G401.6 (cell line): ENCODE results near the gene KRT86.
"Not testable (repeated sequence)": the region's sequence is repeated elsewhere in the genome, so short reads cannot be mapped to it uniquely, and the experiment has no call there.

Experiments used
- FAIRE-seq: peaks from 2 replicates; lab custom pipeline; 2012; peaks lifted over from hg19 to GRCh38; lab: Jason Lieb, UNC

KRT86 gene

DNA sequence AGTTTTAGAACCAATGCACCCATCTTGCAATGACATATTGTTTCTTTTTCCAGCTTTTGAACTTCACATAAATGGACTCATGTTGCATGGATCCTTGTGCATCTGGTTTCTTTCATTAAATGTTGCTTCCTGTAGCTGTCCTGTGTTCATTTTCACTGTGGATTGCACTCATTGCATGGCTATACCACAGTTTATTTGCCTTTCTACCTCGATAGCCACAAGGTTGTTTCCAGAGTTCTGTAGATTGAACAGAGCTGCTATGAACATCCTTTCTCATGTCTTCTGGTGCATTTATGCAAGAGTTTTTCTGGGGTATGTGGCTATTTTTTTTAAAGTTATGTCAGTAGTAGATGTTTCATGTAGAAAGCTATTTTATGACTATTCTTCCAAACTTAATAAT lies 20.4 kb downstream of the KRT86 start:
- FAIRE-seq, result no peak

DNA sequence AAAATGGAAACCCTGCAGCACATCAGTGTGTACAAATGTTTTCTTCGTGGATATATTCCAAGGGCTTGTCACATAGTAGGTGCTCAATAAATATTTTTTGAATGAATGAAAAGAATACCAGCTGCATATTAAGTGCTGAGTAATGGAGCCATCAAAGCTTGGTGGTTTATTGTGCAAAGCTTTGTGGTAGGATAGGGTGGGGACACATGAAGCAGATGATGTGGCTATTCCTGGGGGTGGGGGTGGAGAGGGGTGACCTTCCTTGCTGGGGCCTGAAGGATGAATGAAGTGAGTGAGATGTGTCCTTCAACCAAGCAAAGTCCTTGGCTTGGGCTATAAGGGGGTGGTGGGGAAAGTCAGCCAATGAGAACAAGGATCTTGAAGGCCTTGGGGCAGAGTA lies 21.2 kb downstream of the KRT86 start:
- no peak for FAIRE-seq

- FAIRE-seq, result no peak
These were observed 22.2 kb downstream of the KRT86 start for GRCh38 chr12:52296572-52297215.

- FAIRE-seq, result no peak
These were observed 24.3 kb downstream of the KRT86 start for GRCh38 chr12:52298677-52299190.

GRCh38 chr12:52300796-52301691 lies 26.6 kb downstream of the KRT86 start:
- FAIRE-seq, result no peak

DNA sequence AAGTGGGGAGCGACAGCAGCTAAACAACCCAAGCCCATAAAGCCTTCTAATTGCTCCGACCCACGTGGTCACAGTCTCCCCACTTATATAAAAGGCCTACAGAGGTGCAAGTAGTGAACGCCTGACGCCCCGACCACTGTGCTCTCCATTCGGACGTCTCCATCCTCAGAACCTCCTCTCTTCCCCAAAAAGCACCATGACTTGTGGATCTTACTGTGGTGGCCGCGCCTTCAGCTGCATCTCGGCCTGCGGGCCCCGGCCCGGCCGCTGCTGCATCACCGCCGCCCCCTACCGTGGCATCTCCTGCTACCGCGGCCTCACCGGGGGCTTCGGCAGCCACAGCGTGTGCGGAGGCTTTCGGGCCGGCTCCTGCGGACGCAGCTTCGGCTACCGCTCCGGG lies 27.3 kb downstream of the KRT86 start:
- FAIRE-seq, result not testable (repeated sequence)

GRCh38 chr12:52302242-52302914 lies 27.9 kb downstream of the KRT86 start:
- not testable (repeated sequence) for FAIRE-seq

DNA sequence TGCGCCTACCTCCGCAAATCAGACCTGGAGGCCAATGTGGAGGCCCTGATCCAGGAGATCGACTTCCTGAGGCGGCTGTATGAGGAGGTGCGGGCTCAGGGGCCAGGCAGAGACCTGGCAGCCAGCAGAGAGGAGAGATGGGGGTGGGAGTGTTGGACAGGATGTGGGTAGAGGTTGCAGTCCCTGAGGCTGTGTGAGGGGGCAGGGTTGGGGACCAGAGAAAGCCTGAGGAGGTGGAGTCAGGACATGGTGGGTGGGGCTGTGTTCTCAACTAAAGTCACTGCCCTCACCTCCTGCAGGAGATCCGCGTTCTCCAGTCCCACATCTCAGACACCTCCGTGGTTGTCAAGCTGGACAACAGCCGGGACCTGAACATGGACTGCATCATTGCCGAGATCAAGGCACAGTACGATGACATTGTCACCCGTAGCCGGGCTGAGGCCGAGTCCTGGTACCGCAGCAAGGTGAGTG lies 30.5 kb downstream of the KRT86 start:
- not testable (repeated sequence) for FAIRE-seq

GRCh38 chr12:52305921-52306705 lies 31.7 kb downstream of the KRT86 start:
- FAIRE-seq, result no peak

GRCh38 chr12:52306731-52307130 lies 32.3 kb downstream of the KRT86 start:
- FAIRE-seq, result no peak

DNA sequence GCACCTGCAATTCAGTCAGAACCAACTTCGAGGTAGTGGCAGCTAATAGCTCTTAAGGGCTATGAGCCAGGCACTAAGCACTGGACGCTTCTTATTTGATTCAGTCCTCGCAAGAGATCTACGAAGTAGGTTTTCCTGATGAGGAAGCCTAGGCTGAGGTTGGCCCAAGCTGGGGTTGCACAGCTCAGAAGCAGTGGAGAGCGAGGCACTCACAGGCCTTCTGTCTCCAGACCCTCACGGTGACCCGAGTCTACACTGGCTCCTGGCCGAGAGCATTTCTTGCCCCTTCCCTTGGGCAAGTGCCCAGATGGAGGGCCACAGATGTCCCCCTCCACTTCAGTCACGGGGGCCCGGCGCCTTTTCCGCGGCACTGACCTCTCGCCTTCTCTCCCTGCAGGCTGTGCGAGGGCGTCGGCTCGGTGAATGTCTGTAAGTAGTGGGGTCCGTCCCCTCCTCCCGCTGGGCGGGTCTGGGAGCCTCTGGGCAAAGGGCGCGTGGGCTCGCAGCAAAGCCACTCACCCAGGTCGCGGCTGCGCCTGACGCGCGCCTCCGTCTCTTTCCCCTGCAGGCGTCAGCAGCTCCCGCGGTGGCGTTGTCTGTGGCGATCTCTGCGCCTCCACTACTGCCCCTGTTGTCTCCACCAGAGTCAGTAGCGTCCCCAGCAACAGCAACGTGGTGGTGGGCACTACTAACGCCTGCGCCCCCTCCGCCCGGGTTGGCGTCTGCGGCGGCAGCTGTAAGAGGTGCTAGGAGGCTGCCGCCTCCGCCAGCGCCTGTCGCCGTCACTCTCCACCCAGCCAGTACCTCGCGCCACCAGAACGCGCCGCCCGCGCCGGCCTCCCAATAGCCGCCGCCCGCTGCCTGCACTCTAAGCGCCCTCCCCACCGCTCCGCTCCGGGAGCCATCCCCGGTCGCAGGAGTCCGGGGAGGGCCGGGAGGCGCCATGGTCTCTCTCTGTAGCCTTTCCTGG lies 33.7 kb downstream of the KRT86 start:
- no peak for FAIRE-seq

- FAIRE-seq, result no peak
These were observed 34.5 kb downstream of the KRT86 start for GRCh38 chr12:52308806-52309425.

DNA sequence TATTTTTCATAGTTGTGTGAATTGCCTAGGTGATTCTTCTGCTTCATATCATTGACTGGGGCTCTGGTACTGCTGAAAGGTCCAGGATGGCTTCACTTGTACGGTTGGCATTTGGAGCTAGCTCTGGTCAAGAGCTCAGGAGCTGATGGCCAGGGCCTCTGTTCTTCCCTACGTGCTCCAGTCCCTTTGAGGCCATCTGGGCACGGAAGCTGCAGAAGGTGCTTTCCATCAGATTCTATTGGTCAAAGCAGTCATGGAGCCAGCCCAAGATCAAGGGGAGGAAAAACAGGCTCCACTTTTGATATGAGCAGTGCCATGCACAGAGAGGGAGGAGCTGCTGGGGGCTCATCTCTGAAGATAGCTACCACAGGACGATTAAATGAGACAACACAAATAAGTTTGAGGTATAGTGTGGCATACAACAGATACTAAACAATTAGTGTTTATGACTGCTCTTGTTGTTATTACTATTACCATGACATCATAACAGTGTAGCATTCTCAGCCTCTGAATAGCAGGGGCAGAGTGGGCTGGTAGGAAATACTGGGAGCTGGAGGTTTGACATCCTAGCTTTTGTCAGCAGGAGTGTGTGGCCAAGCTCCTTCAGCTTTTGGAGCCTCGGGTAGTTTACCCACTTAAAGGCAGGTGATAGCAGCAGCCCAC lies 36.3 kb downstream of the KRT86 start:
- no peak for FAIRE-seq

DNA sequence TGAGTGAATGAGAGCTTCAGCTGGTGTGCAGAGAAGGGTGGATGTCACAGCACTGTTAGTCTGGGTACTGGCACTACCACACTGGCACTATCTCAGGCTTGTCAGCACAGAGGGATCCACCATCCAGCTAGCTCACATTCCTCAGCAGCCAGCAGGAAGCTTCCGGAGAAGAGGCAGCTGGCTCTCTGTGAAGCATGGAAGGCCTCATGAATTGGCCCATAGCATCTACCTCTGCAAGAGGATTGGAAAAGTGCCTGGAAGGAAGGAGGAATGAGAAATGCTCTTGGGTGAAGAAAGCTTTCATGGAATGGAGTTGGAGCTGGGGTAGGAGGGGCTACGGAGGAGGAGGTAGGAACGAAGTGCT lies 36.8 kb downstream of the KRT86 start:
- no peak for FAIRE-seq

DNA sequence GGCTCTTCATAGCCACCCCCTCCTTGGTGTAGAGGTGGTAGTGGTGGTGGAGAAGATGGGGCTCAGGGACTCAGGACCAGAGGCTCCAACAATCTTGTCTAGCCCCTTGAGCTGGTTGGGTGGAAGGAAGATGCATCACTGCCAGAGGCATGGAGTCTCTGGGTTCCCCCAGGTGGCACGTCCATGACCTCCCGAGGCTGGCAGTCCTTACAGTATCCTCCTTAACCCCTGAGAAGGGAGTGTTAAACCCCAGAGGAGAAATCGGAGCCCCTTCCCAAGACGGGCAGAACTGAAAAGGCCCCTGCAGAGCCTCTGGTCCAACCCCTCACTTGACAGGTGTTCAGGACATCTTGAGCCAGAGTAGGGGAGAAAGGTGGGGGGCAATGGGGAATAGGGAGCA lies 37.6 kb downstream of the KRT86 start:
- no peak for FAIRE-seq

- no peak for FAIRE-seq
These were observed 39.0 kb downstream of the KRT86 start for GRCh38 chr12:52313461-52313860.

GRCh38 chr12:52313926-52314325 lies 39.5 kb downstream of the KRT86 start:
- no peak for FAIRE-seq

DNA sequence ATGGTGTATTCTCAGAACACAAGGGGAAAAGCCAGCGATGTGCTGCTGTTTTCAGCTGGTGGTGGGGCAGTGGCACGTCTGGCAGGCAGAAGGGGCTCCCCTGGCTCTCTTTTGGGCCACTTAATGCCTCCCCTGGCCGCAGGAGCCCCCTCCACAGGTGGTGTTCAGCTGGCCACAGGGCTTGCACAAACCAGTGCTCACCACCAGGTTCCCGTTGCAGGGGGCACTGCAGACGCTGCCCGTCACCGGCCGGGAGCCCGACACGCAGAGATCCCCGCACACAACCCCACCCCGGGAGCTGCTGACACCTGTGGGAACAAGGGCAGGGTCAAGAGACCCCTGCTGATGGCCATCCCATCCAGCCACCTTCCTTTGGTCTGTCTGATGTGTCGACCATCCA lies 40.1 kb downstream of the KRT86 start:
- FAIRE-seq, result no peak

DNA sequence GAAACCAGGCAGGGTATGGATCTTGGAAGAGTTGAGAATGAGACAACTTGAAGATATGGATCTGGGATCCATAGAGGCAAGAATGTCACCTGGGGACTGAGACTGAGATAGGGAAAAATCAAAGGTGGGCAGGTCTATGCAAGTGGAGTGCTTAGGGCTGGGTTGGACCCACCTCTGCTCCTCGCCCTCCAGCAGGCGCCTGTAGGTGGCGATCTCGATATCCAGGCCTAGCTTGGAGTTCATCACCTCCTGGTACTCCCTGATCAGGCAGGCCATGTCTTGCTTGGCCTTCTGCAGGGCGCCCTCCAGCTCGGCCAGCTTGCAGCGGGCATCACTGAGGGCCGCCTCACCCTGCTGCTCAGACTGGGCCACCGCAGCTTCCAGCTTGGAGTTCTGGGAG lies 41.3 kb downstream of the KRT86 start:
- not testable (repeated sequence) for FAIRE-seq

DNA sequence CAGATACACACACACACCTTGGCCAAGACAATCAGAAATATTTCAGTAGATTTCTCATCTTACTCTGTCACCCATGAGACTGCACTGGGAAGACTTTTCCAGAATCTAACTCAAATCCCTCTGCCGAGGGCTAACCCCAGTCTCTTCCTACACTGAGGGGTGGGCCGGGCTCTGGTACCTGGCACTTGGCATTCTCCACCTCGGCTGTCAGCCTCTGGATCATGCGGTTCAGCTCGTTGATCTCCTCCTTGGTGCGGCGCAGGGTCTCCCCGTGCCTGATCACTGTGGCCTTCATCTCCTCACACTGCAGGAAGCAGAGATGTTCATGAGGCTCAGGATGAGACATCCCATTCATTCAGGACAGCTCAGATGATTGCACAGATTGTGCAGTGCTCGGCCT lies 41.8 kb downstream of the KRT86 start:
- FAIRE-seq, result no peak
